HG03159 (cell line): Measurements from ENCODE around the gene METTL9.
"Not testable (repeated sequence)": the region's sequence is repeated elsewhere in the genome, so short reads cannot be mapped to it uniquely, and the experiment has no call there.

ENCODE experiments used
- ATAC-seq: cut with Tn5 transposase; IDR thresholded peaks from one replicate; pipeline ENCODE4 v1.9.1; 2021; ENCODE audit warnings: mild to moderate bottlenecking, moderate library complexity; ENCODE audit not compliant: unreplicated experiment

METTL9 gene

GRCh38 chr16:21599122-21600030 lies at the start of gene METTL9:
Gene METTL9 (plus strand): TSS chr16:21599577. CDS start chr16:21599734, 157 bp downstream.
- ATAC-seq: peak; percentile 84

DNA sequence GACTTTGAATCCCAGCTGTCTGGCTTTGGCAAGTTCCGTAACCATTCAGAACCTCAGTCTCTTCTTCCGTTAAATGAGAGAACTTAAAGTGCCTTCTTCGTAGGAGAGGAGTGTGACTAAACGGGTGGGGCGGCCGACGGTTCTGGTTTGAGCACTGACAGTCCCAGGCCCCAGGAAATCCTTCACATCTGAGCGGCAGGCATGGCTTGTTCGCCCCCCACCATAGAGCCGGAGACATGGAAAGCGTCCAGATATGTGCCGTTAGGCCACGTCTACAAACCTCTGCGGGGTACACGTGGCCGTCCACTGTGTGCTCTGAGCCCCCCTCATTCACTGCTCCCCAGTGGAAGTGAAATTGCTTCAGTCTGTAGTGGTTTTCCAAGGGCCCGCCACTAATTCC lies 49.4 kb upstream of the METTL9 start:
- not testable (repeated sequence) for ATAC-seq

- not testable (repeated sequence) for ATAC-seq
Measured at GRCh38 chr16:21550435-21550834, 48.9 kb upstream of the METTL9 start.

- not testable (repeated sequence) for ATAC-seq
Measured at GRCh38 chr16:21551076-21551475, 48.3 kb upstream of the METTL9 start.

DNA sequence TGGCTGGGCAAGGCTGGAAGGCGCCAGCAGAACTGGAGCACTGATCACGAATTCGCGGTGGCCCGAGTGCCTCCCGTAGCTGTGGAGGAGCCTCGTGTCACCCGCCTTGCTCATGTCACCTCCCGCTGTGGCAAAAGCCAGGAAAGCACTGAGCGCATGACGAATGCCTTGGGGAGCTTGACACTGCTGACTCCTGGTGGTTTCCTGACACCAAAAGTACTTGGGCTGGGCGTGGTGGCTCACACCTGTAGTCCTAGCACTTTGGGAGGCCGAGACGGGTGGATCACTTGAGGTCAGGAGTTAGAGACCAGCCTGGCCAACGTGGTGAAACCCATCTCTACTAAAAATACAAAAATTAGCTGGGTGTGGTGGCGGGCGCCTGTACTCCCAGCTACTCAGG lies 47.8 kb upstream of the METTL9 start:
- ATAC-seq: not testable (repeated sequence)

GRCh38 chr16:21553481-21554296 lies 45.7 kb upstream of the METTL9 start:
- ATAC-seq: not testable (repeated sequence)

DNA sequence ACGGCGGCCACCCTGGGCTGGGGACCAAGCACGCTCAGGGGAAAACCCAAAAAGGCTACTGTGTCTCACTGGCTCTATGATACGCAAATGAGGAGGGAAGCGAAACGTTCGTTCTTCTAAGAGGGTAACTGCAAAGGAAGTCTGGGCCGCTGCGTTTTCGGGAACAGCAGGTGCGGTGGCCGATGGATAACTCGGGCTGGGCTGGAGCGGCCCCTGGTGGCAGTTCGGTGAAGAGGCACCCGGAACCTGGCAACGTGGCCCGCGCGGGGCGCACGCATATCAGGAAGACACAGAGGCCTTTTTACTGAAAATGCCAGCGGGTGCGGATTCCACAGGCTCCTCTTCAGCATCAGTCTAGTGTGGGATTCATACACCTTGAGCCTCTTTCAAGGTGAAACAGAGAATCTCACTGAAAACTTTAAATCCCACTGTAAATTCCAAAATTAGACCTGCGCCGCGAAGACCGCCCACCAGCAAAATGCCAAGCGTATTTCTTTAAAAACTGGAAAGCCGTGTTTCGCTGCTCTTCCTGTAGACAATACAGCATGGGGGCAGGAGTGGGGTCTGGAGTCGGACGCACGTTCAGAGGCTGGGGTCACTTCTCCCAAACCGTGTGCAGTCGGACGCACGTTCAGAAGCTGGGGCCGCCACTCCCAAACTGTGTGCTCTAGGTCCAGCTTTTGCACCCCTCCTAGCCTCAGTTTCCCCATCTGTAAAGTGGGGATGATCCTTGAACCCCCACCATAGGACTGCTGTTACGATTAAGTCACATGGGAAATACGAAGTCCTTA lies 44.4 kb upstream of the METTL9 start:
- ATAC-seq: peak; percentile 95

DNA sequence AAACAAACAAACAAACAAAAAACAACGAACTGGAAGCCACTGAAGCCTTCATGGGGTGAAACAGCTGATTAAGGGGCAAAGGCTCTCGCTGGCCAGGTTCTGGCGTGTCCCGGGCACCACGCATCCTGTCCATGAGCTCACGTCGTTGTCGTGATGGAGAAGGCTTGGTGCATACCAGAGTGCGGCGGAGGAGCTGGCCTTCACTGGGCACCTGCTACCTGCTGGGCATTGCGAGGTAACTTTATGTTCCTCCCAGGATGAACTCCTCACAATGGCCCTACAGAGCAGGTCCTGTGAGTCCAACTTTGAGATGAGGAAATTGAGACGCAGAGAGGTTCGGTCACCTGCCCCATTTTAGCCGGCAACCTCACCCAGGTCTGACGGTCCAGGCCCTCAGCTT lies 43.8 kb upstream of the METTL9 start:
- not testable (repeated sequence) for ATAC-seq

- not testable (repeated sequence) for ATAC-seq
Measured at GRCh38 chr16:21556026-21556595, 43.3 kb upstream of the METTL9 start.

DNA sequence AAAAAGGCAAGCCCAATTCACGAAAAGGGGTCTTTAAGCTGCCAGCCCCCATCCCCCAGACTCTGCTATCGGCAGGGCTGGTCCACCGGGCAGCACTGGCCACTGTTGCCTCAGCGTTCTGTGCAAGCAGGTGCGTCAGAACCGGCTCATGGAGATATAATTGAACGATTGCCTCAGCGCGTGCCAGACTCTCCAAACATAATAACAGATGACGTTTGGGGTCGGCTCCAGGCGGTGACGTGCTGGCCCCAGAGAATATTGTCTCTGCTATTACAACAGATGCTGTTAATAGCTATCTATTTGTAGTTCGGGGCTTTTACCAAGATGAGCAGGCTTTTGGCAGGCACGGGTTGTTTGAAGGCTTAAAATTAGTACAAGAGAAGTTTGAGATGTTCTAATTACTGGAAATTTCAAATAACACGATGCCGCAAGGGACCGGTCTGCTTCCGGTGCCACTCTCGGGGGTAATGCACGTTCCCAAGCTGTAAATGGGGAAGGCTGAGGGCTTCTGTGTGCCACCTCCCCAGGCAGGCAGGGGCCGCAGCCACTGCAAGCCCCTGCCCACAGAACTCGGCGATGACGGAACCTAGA lies 42.6 kb upstream of the METTL9 start:
- ATAC-seq: not testable (repeated sequence)

- ATAC-seq: no peak
Measured at GRCh38 chr16:21560462-21560861, 38.9 kb upstream of the METTL9 start.

GRCh38 chr16:21563676-21564075 lies 35.7 kb upstream of the METTL9 start:
- no peak for ATAC-seq

DNA sequence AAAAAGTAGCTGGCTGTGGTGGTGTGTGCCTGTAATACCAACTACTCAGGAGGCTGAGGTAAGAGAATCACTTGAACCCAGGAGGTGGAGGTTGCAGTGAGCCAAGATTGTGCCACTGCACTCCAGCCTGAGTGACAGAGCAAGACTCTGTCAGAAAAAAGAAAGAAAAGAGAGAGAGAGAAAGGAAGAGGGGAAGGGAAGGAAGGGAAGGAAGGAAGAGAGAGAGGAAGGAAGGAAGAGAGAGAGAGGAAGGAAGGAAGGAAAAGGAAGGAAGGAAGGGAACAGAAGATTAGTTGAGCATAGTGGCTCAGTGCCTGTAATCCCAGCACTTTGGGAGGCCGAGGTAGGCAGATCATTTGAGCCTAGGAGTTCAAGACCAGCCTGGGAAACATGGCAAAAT lies 35.0 kb upstream of the METTL9 start:
- not testable (repeated sequence) for ATAC-seq

DNA sequence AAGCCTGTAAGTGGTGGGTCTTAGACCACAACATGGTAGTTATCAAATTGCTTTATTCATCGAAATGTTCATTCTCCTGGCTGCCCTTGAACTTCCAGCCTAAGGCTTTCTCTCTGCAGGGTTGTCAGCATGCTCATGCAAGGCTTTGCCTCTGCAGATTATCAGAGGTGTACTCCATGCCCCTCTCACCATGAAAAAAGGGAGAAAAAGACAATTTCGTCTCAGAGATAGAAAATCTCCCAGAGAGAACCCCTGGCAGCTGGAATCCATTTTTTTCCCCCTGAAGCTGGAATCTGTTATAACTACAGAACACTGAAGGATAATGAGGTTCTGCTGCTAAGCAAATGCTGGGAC lies 33.9 kb upstream of the METTL9 start:
- ATAC-seq: no peak

GRCh38 chr16:21565861-21566669 lies 33.3 kb upstream of the METTL9 start:
- ATAC-seq: no peak

GRCh38 chr16:21566891-21567414 lies 32.4 kb upstream of the METTL9 start:
- no peak for ATAC-seq

DNA sequence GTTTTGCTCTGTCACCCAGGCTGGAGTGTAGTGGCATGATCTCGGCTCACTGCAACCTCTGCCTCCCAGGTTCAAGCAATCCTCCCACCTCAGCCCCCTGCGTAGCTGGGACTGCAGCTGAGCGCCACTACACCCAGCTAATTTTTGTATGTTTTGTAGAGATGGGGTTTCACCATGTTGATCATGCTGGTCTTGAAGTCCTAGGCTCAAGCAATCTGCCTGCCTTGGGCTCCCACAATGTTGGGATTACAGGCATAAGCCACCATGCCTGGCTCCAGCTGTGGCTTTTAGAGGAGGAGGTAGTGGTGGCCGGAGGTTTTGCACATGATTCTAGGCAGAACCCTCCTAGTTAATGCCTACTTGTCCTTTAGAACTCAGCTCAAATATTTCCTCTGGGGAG lies 31.9 kb upstream of the METTL9 start:
- ATAC-seq: not testable (repeated sequence)

DNA sequence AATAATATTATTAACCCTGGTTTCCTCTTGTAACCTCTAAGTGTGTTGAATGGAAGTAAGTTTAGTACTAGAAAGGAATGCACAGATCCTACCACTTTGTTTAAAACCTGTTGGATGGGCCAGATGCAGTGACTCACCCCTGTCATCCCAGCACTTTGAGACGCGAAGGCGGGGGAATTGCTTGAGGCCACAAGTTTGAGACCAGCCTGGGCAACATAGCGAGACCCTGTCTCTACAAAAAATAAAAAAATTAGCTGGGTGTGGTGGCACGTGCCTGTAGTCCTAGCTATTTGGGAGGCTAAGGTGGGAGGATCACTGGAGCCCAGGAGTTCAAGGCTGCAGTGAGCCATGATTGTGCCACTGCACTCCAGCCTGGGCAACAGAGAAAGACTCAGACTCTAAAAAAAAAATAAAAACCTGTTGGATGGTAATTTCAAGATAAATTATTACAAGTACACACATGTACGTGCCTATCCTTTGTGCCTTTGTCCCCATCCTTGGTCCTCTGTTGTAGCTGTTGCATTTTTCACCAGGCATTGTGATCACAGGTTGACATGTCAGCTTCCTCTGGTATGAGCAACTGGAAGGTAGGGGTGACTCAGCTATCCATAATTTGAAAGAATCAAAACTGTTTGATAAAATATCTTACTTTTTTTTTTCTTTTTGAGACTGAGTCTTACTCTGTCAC lies 30.7 kb upstream of the METTL9 start:
- no peak for ATAC-seq

DNA sequence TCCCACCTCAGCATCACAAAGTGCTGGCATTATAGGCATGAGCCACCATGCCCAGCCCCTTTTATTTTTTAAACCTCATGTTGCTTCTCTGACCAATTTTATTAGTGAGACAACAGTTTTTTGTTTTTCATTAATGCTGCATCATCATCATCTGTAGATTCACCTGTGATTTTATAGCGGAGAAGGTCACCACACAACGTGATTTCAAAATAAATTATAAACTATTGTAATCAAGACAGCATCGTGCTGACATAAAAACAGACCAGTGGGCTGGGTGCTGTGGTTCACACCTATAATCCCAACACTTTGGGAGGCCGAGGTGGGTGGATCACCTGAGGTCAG lies 28.7 kb upstream of the METTL9 start:
- no peak for ATAC-seq
